HUES48 (cell line): Measurements from ENCODE around the gene MAPK13.

Experiments
- H3K27ac ChIP-seq: one replicate; pipeline ENCODE4 v1.7.0; 2013; ENCODE audit warnings: low read depth, low read length, inconsistent platforms
- H3K27me3 ChIP-seq: 2 replicates; pipeline ENCODE4 v1.6.1; 2013; ENCODE audit warnings: mild to moderate bottlenecking, low read length; ENCODE audit not compliant: control insufficient read depth, insufficient read depth
- H3K36me3 ChIP-seq: 2 replicates; pipeline ENCODE4 v1.6.1; 2013; ENCODE audit warnings: low read length; ENCODE audit not compliant: control insufficient read depth, insufficient read depth
- H3K4me1 ChIP-seq: 2 replicates; pipeline ENCODE4 v1.6.1; 2013; ENCODE audit warnings: mild to moderate bottlenecking, low read length; ENCODE audit not compliant: control insufficient read depth, insufficient read depth
- H3K4me3 ChIP-seq: 2 replicates; pipeline ENCODE4 v1.5.1; 2013; ENCODE audit warnings: mild to moderate bottlenecking, low read depth, low read length
- H3K9ac ChIP-seq: 2 replicates; pipeline ENCODE4 v1.6.1; 2013; ENCODE audit warnings: mild to moderate bottlenecking, low read depth, low read length, moderate library complexity
- H3K9me3 ChIP-seq: 2 replicates; pipeline ENCODE4 v1.6.1; 2013; ENCODE audit warnings: low read length; ENCODE audit not compliant: control insufficient read depth, insufficient read depth

MAPK13 gene

GRCh38 chr6:36115412-36115811, 14.9 kb upstream of the MAPK13 start:
- H3K36me3 ChIP-seq = peaks cover 4% of the 10 kb centered on the region
- H3K4me3 ChIP-seq = no peak overlapping the region
- no peaks in the 10 kb centered on the region for H3K27me3 ChIP-seq
- H3K27ac ChIP-seq = no peak overlapping the region
- no peak overlapping the region for H3K9ac ChIP-seq
- H3K9me3 ChIP-seq = no peaks in the 10 kb centered on the region
- H3K4me1 ChIP-seq = 0 out of 2 replicates have a peak, but pooled peaks cover 3% of the 10 kb centered on the region

GRCh38 chr6:36116066-36116864, 14.0 kb upstream of the MAPK13 start:
- H3K9ac ChIP-seq = no peak overlapping the region
- no peaks in the 10 kb centered on the region for H3K27me3 ChIP-seq
- H3K27ac ChIP-seq = no peak overlapping the region
- no peaks in the 10 kb centered on the region for H3K9me3 ChIP-seq
- peaks cover 10% of the 10 kb centered on the region for H3K4me1 ChIP-seq
- no peaks in the 10 kb centered on the region for H3K36me3 ChIP-seq
- no peak overlapping the region for H3K4me3 ChIP-seq

GRCh38 chr6:36116943-36117342, 13.4 kb upstream of the MAPK13 start:
- no peaks in the 10 kb centered on the region for H3K27me3 ChIP-seq
- no peaks in the 10 kb centered on the region for H3K36me3 ChIP-seq
- H3K9me3 ChIP-seq = no peaks in the 10 kb centered on the region
- no peak overlapping the region for H3K9ac ChIP-seq
- no peak overlapping the region for H3K4me3 ChIP-seq
- H3K27ac ChIP-seq = no peak overlapping the region
- H3K4me1 ChIP-seq = peaks cover 12% of the 10 kb centered on the region

GRCh38 chr6:36117658-36118549, 12.4 kb upstream of the MAPK13 start:
- no peak overlapping the region for H3K4me3 ChIP-seq
- H3K36me3 ChIP-seq = no peaks in the 10 kb centered on the region
- H3K9ac ChIP-seq = no peak overlapping the region
- H3K27me3 ChIP-seq = no peaks in the 10 kb centered on the region
- no peak overlapping the region for H3K27ac ChIP-seq
- peaks cover 12% of the 10 kb centered on the region for H3K4me1 ChIP-seq
- H3K9me3 ChIP-seq = no peaks in the 10 kb centered on the region

GRCh38 chr6:36118550-36119107, 11.7 kb upstream of the MAPK13 start:
- Histone ChIP-seq H3K27ac (no peak overlapping the region), H3K27me3 (no peaks in the 10 kb centered on the region), H3K4me1 (peaks cover 12% of the 10 kb centered on the region), H3K9ac (no peak overlapping the region), H3K36me3 (no peaks in the 10 kb centered on the region), H3K9me3 (no peaks in the 10 kb centered on the region), H3K4me3 (no peak overlapping the region)

GRCh38 chr6:36119209-36119608, 11.1 kb upstream of the MAPK13 start:
- Histone ChIP-seq H3K9me3 (no peaks in the 10 kb centered on the region), H3K27ac (no peak overlapping the region), H3K9ac (no peak overlapping the region), H3K27me3 (no peaks in the 10 kb centered on the region), H3K4me3 (no peak overlapping the region), H3K4me1 (peaks cover 13% of the 10 kb centered on the region), H3K36me3 (no peaks in the 10 kb centered on the region)

- no peaks in the 10 kb centered on the region for H3K27me3 ChIP-seq
- no peak overlapping the region for H3K27ac ChIP-seq
- H3K9me3 ChIP-seq = no peaks in the 10 kb centered on the region
- no peak overlapping the region for H3K4me3 ChIP-seq
- no peak overlapping the region for H3K9ac ChIP-seq
- H3K4me1 ChIP-seq = peaks cover 13% of the 10 kb centered on the region
- H3K36me3 ChIP-seq = no peaks in the 10 kb centered on the region
Observed at GRCh38 chr6:36120018-36120417, 10.3 kb upstream of the MAPK13 start.

GRCh38 chr6:36120539-36120938, 9.8 kb upstream of the MAPK13 start:
- no peak overlapping the region for H3K9ac ChIP-seq
- no peaks in the 10 kb centered on the region for H3K36me3 ChIP-seq
- H3K4me1 ChIP-seq = peaks cover 13% of the 10 kb centered on the region
- H3K4me3 ChIP-seq = no peak overlapping the region
- H3K27me3 ChIP-seq = no peaks in the 10 kb centered on the region
- no peaks in the 10 kb centered on the region for H3K9me3 ChIP-seq
- no peak overlapping the region for H3K27ac ChIP-seq

GRCh38 chr6:36120979-36121786, 9.1 kb upstream of the MAPK13 start:
- Histone ChIP-seq H3K27ac (no peak overlapping the region), H3K4me1 (peaks cover 13% of the 10 kb centered on the region), H3K27me3 (no peaks in the 10 kb centered on the region), H3K9ac (no peak overlapping the region), H3K9me3 (no peaks in the 10 kb centered on the region), H3K36me3 (no peaks in the 10 kb centered on the region), H3K4me3 (no peak overlapping the region)

- Histone ChIP-seq H3K27ac (no peak overlapping the region), H3K4me1 (peaks cover 13% of the 10 kb centered on the region), H3K36me3 (no peaks in the 10 kb centered on the region), H3K27me3 (no peaks in the 10 kb centered on the region), H3K4me3 (no peak overlapping the region), H3K9ac (no peak overlapping the region), H3K9me3 (no peaks in the 10 kb centered on the region)
Observed at GRCh38 chr6:36121787-36122494, 8.4 kb upstream of the MAPK13 start.
